NT2/D1 (cell line): ENCODE measurements around the gene ELMO1.

Experiments used
- YY1 ChIP-seq: IDR thresholded peaks from 2 replicates; pipeline ENCODE4 v1.6.1; 2011; ENCODE audit not compliant: insufficient read length, insufficient read depth
- ZNF274 ChIP-seq: IDR thresholded peaks from 2 replicates; pipeline ENCODE4 v1.6.1; 2011; ENCODE audit warnings: mild to moderate bottlenecking, low read depth, low read length

- TF ChIP-seq ZNF274 (no peak), YY1 (no peak)
Observed at GRCh38 chr7:36900988-36901710, 547.5 kb downstream of the ELMO1 start.
